HG03025 (cell line): ENCODE results near the gene ZNF688.
A peak's percentile ranks its signal among the peaks of the same experiment; 100 is the strongest.
"Not testable (repeated sequence)": the region's sequence is repeated elsewhere in the genome, so short reads cannot be mapped to it uniquely, and the experiment has no call there.

Source experiments
- ATAC-seq: cut with Tn5 transposase; IDR thresholded peaks from one replicate; pipeline ENCODE4 v1.9.1; 2021; ENCODE audit warnings: mild to moderate bottlenecking, moderate library complexity; ENCODE audit not compliant: unreplicated experiment, low FRiP score

The ZNF688 gene

DNA sequence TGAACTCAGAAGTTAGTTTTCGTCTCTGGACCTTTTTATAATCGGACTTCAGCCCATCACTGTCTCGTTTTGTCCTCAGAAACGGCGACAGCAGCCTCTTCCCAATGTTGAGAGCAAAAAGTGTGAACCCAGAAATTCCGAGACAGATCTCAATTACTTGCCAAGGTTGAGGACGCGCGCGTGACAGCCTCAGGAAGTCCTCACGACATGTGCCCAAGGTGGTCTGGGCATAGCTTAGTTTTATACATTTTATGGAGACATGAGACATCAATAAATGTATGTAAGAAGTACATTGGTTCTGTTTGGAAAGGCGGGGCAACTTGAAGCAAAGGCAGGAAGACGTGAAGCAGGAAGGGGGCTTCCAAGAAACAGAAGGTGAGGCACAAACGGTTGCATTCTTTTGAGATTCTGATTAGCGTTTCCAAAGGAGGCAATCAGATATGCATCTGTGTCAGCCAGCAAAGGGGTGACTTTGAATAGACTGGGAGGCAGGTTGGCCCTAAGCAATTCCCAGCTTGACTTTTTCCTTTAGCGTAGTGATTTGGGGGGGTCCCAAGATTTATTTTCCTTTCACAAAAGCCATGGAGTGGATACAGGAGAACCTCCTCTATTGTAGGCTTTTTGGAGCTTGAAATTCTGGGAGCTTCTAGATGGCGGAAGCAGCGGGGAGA lies 36.3 kb downstream of the ZNF688 start:
- peak; percentile 12 for ATAC-seq

GRCh38 chr16:30534368-30535105 lies 37.0 kb downstream of the ZNF688 start, which contains the start of gene ZNF747:
Gene ZNF747 (minus strand): TSS chr16:30534858. CDS start chr16:30534679, 179 bp downstream.
- ATAC-seq: peak; percentile 53

DNA sequence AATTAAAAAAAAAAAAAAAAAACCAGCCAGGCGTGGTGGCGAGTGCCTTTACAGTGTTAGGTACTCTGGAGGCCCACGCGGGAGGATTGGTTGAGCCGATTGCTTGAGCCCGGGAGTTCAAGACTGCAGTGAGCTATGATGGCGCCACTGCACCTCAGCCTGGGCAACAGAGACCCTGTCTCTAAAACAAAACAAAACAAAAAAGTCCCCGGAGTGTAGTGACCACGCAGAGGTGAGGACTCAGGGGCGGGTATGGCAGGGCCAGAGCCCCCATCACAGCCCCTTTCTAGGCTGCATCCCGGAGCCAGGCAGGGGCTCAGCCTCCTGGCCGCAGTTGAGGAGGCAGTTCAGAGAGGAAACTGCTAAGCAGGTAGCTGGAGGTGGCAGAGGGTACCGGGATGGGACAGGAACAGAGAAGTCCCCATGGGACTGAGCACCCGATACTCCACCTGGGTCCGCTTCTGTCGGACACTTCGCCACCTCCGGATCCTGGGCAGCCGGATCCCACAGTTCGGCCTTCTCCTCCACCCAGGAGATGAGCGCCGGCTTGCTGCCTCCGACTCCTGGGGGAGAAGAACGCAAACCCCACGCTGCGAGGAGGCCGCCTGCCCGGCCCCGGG lies 37.7 kb downstream of the ZNF688 start:
- peak; percentile 9 for ATAC-seq

DNA sequence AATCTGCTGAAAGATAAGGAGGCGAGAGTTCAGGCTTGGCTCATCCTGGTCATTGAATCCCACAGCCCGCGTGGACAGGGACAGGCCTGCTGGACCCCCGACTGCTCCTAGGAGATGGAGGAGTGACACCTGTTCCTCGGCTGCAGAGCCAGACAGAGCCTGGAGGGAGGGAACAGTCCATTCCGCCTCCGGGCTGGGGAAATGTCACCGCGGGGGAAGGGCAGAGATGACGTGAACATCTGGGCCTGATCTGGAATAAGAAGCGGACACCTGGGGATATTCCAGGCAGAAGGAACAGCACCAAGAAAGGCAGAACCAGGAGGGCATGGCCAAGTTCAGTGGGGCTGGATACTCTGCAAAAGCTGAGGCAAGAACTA lies 38.4 kb downstream of the ZNF688 start:
- ATAC-seq: no peak

GRCh38 chr16:30532285-30533145 lies 39.0 kb downstream of the ZNF688 start:
- no peak for ATAC-seq

DNA sequence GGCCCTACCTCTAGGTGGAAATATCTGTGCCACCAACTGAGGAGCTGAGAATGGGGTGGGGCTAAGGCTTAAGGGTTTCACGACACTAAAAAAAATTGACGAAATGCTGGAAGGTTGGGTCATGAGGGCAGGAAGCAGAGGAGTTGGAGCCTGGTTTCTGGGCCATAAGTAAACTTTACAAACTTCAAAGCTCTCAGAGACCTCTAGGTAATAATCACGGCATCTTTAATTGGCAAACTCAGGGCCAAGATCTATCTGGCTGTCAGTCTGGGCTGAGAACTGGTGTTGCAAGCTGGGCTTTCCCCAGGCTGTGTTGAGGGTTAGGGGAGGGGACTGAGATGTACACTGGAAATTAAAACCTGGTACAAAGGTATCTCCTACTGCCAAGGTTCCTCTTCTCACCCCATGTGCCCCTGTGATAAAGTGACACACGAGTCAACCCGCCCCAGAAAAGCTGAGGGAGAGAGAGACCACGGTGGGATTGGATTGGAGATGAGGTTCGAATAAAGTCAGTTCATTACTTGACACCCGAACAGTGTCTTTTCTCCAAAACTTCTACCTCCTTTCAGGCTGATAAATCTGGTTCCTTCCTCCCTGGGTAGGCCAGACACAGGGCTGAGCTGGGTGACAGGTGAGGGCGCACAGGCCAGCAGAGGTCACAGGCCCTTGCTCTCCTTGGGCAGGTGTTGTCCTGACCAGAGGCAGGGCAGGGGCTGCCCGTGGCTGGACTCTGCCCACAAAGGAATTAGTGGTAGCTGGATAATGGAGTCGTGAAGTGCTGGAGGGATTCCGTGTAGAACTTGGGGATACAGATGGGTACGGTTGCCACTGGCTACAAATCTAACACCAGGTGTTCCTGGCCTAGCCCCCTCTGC lies 41.1 kb downstream of the ZNF688 start:
- no peak for ATAC-seq

GRCh38 chr16:30528799-30529457 lies 42.6 kb downstream of the ZNF688 start:
- ATAC-seq: no peak

DNA sequence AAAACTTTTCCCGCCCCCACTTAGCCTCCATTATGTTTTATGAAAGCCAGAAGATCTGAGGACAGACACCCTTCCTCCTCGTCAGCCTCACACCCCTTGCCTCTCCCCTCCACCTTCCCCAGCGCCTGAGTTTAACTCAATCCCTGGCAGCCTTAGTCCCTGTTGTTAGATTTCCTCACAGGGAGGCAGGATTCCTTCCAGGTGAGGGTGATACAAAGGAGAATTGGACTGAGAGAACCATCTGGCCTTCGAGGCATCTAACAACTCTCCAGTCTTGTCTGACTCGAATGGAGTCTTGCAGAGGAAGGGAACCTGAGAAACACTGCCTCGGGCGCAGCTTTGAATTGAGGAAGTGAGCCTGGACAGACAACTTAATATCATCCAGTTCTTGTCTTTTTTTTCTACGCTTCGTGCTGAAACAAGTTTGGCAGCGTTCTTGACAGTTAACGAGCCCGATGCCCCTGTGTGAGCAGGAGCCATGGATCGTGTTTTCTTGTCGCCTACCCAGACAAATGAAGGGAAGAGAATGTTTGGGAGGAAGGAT lies 43.8 kb downstream of the ZNF688 start:
- ATAC-seq: no peak

DNA sequence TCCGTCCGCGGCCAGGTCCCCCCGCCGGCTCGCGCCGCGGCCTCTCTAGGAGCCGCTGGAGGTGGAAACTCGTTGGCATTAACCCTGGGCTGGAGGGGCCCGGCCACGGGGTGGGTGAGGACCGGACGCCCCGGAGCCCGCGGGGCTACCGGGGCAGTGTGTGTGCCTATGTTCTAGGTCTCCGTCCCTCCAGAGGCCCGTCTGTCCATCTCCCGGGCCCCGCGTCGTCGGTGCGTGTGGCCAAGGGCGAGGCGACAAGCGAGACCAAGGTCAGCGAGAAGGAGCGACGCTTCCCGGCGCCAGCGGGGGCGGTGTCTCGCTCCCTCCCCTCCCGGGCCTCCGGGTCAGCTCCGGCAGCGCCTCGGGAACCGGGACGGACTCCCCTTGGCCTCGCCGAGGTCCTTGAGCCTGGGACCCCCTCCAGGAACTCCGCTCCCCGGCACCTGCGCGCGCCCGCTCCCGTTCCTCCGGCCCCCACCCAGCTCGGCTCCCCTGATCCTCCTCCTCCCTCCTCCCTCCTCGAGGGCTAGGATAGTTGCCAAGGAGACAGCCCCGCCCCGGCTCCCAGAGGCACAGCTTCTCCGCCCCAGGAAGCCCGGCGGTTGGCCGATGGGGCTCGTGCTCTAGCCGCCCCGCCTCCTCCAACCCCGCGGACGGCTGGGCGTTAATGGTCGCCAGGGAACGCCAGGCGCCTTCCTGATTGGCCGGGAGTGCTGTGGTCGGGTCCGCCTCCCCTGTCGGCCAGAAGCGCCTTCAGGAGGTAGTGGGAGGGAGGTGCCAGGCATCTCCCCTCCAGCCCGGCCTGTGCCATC lies 44.5 kb downstream of the ZNF688 start:
- ATAC-seq: peak; percentile 71

GRCh38 chr16:30526137-30526822 lies 45.2 kb downstream of the ZNF688 start, which contains the start of gene ZNF768:
Gene ZNF768 (minus strand): TSS chr16:30526566. CDS start chr16:30526413, 153 bp downstream.
- peak; percentile 19 for ATAC-seq

DNA sequence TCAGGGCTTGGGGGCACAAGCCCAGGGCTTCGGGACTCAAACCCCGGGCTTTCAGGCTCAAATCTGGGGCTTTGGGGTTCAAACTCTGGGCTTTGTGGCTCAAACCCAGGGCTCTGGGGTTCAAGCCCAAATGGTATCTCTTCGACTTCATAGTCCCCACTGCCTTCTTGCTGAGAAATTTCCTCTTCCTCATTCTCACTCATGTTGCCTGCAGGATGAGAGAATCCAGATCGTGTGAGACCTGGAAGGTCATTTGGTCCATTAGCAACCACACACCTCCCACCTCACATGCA lies 45.7 kb downstream of the ZNF688 start:
- ATAC-seq: no peak

- no peak for ATAC-seq
These were observed 46.6 kb downstream of the ZNF688 start for GRCh38 chr16:30524575-30525568.

GRCh38 chr16:30523768-30524574 lies 47.5 kb downstream of the ZNF688 start:
- no peak for ATAC-seq

GRCh38 chr16:30522702-30523463 lies 48.6 kb downstream of the ZNF688 start:
- ATAC-seq: not testable (repeated sequence)
